K562 (cell line): ENCODE measurements around the gene CORO2A. TPM values are rescaled to one million over a fixed set of nuclear protein-coding genes. Genes with fewer than 3 reads are reported as not detected.

Source experiments
- ADNP ChIP-seq: fragments of 200-800 bp; sonication (Bioruptor generic); IDR thresholded peaks from 2 replicates; pipeline ENCODE4 v1.6.1; 2016; ENCODE audit warnings: missing genetic modification characterization, missing compliant biosample characterization
- E2F5 ChIP-seq: sonication (generic); formaldehyde crosslinking; IDR thresholded peaks from 2 replicates; pipeline ENCODE4 v1.8.0; 2022; ENCODE audit warnings: mild to moderate bottlenecking, missing genetic modification reagents
- ETV6 ChIP-seq, 3 experiments: fragments of 150-350 bp in 1 of 3; sonication (generic) in 1 of 3; formaldehyde crosslinking in 1 of 3; IDR thresholded peaks; 2 replicates each; pipeline versions ENCODE4 v1.6.1 to v1.8.0; 2014 to 2022; ENCODE audit warnings: borderline replicate concordance in 2 of 3, low read depth in 2 of 3, antibody characterized with exemption in 1 of 3, low read length in 1 of 3, mild to moderate bottlenecking in 1 of 3, missing genetic modification reagents in 1 of 3
- FOXK1 ChIP-seq: sonication (generic); formaldehyde crosslinking; IDR thresholded peaks from 2 replicates; pipeline ENCODE4 v1.8.0; 2022; ENCODE audit warnings: missing genetic modification reagents, mild to moderate bottlenecking, borderline replicate concordance
- FUS ChIP-seq: fragments of 200-400 bp; formaldehyde crosslinking; optimal IDR thresholded peaks from 2 replicates; pipeline ENCODE3; 2017; ENCODE audit warnings: low read depth, low read length
- HOXB6 ChIP-seq: fragments of 250-450 bp; sonication (Bioruptor Pico); IDR thresholded peaks from 2 replicates; pipeline ENCODE4 v1.5.1; 2022; ENCODE audit warnings: mild to moderate bottlenecking, borderline replicate concordance
- JUND ChIP-seq, 2 experiments: IDR thresholded peaks; 2 replicates in 1 of 2; 3 replicates in 1 of 2; pipeline ENCODE4 v1.6.1; 2011; ENCODE audit warnings: borderline replicate concordance in 2 of 2, low read depth in 2 of 2, low read length in 2 of 2, improper control_type of control experiment in 1 of 2, missing biosample characterization in 1 of 2, missing genetic modification characterization in 1 of 2, missing genetic modification reagents in 1 of 2
- NR2C1 ChIP-seq, 2 experiments: fragments of 450-650 bp; IDR thresholded peaks; 2 replicates each; pipeline ENCODE4 v1.6.1; 2017; ENCODE audit warnings: mild to moderate bottlenecking in 2 of 2, antibody characterized with exemption in 1 of 2, inconsistent platforms in 1 of 2, missing compliant biosample characterization in 1 of 2, missing genetic modification characterization in 1 of 2
- NR2F6 ChIP-seq: fragments of 450-650 bp; formaldehyde crosslinking; IDR thresholded peaks from 2 replicates; pipeline ENCODE4 v1.4.0; 2020; ENCODE audit warnings: mild to moderate bottlenecking
- POLR2B ChIP-seq: fragments of 450-650 bp; IDR thresholded peaks from 2 replicates; pipeline ENCODE4 v1.6.1; 2018; ENCODE audit warnings: low read depth; ENCODE audit not compliant: partially characterized antibody
- RBFOX2 ChIP-seq: fragments of 200-400 bp; formaldehyde crosslinking; IDR thresholded peaks from 2 replicates; pipeline ENCODE4 v1.6.1; 2017; ENCODE audit warnings: low read depth, mild to moderate bottlenecking, low read length, moderate library complexity
- RBM14 ChIP-seq: fragments of 200-400 bp; formaldehyde crosslinking; IDR thresholded peaks from 2 replicates; pipeline ENCODE4 v1.6.1; 2018; ENCODE audit warnings: low read depth, mild to moderate bottlenecking, low read length, moderate library complexity, borderline replicate concordance; ENCODE audit not compliant: insufficient read depth
- SREBF2 ChIP-seq: sonication (generic); formaldehyde crosslinking; IDR thresholded peaks from 2 replicates; pipeline ENCODE4 v1.4.0; 2020; ENCODE audit warnings: mild to moderate bottlenecking, missing genetic modification reagents
- THRA ChIP-seq: fragments of 450-650 bp; IDR thresholded peaks from 2 replicates; pipeline ENCODE4 v1.6.1; 2017; ENCODE audit warnings: mild to moderate bottlenecking, moderate library complexity
- U2AF2 ChIP-seq: fragments of 200-400 bp; formaldehyde crosslinking; optimal IDR thresholded peaks from 2 replicates; pipeline ENCODE3; 2017; ENCODE audit warnings: low read depth, mild to moderate bottlenecking, low read length
- ZBED1 ChIP-seq: IDR thresholded peaks from 2 replicates; pipeline ENCODE4 v1.6.1; 2014
- ZBTB49 ChIP-seq: sonication (generic); formaldehyde crosslinking; IDR thresholded peaks from 2 replicates; pipeline ENCODE4 v1.8.0; 2022; ENCODE audit warnings: missing genetic modification reagents, mild to moderate bottlenecking, borderline replicate concordance
- ZC3H8 ChIP-seq: fragments of 450-650 bp; IDR thresholded peaks from 2 replicates; pipeline ENCODE4 v1.6.1; 2017
- ZNF280A ChIP-seq: fragments of 450-650 bp; IDR thresholded peaks from 2 replicates; pipeline ENCODE4 v1.6.1; 2018; ENCODE audit warnings: mild to moderate bottlenecking, low read depth; ENCODE audit not compliant: partially characterized antibody
- ZNF586 ChIP-seq: fragments of 450-650 bp; formaldehyde crosslinking; conservative IDR thresholded peaks from 2 replicates; pipeline ENCODE4 v1.4.0; 2020; ENCODE audit warnings: mild to moderate bottlenecking, moderate library complexity
- ZNF79 ChIP-seq: fragments of 250-450 bp; sonication (Bioruptor Pico); IDR thresholded peaks from 2 replicates; pipeline ENCODE4 v1.4.0; 2020; ENCODE audit warnings: low read depth, mild to moderate bottlenecking, moderate library complexity
- polyA plus RNA-seq, 8 experiments: library from polyadenylated mRNA; depleted of rRNA in 4 of 8; stranded (reverse) in 5 of 8; unstranded in 3 of 8; fragments of >200 nt; fragmentation: Nextera tagmentation in 2 of 8; fragmentation: Illumina TruSeq in 1 of 8; extraction: Ambion mirVana in 2 of 8; extraction: Trizol in 1 of 8; gene quantifications; 2 replicates each; pipeline versions ENCODE4 v1.2.1 to v1.2.3, GENCODE V29; 2011 to 2014; ENCODE audit warnings: inconsistent platforms in 1 of 8, missing spikeins in 1 of 8
- total RNA-seq, 7 experiments: library from RNA; depleted of rRNA in 6 of 7; stranded (reverse); fragments of >200 nt in 6 of 7; fragmentation: Illumina TruSeq in 2 of 7; extraction: Trizol in 2 of 7; gene quantifications; 2 replicates each; pipeline versions ENCODE4 v1.2.1 to v1.2.3, GENCODE V29; 2011 to 2021; ENCODE audit warnings: low replicate concordance in 1 of 7

CORO2A gene
- total and polyA plus RNA-seq, 9 of the 15 experiments (the other 6 are each of a cell fraction or from before 2014, with no cell fraction given) = 9.5 to 26.6 (median 18.0) TPM

- no peak for TF ChIP-seq E2F5 (CRISPR knock-in tag)
- peak; percentile 74 for TF ChIP-seq JUND (IDR thresholded peaks at IDR 0.05; ENCODE audit: borderline replicate concordance, low read depth, low read length)
- peak; percentile 51; the same call in 1 of the 3 replicates for TF ChIP-seq JUND (tag; IDR thresholded peaks at IDR 0.05; ENCODE audit: borderline replicate concordance, low read depth, low read length)
- no peak for TF ChIP-seq ZBED1
- no peak for TF ChIP-seq ZNF280A
- TF ChIP-seq POLR2B = no peak
- no peak for TF ChIP-seq RBFOX2
- no peak for TF ChIP-seq HOXB6 (CRISPR knock-in tag)
- no peak for TF ChIP-seq FOXK1
- TF ChIP-seq ZNF586 (CRISPR knock-in tag) = no peak
- TF ChIP-seq ADNP = no peak
- no peak for TF ChIP-seq U2AF2
- no peak for TF ChIP-seq ZC3H8
- no peak for TF ChIP-seq THRA
- TF ChIP-seq ZNF79 = no peak
- TF ChIP-seq RBM14 = no peak
- no peak for TF ChIP-seq SREBF2 (CRISPR knock-in tag)
- no peak for TF ChIP-seq NR2F6 (CRISPR knock-in tag)
- TF ChIP-seq FUS = no peak
- peak in 1 of 2 experiments; percentile 49; a peak in 1 of 4 replicates for TF ChIP-seq ETV6 (IDR thresholded peaks at IDR 0.05; ENCODE audit: borderline replicate concordance in 1 of 2, low read depth in 2 of 2, low read length in 1 of 2)
- TF ChIP-seq ETV6 (CRISPR knock-in tag; IDR thresholded peaks at IDR 0.05; ENCODE audit: borderline replicate concordance) = no peak
- TF ChIP-seq ZBTB49 = no peak
- no peak for TF ChIP-seq NR2C1 (IDR thresholded peaks at IDR 0.05)
- no peak for TF ChIP-seq NR2C1 (tag; IDR thresholded peaks at IDR 0.05)
Measured at GRCh38 chr9:98168941-98169488, 23.4 kb downstream of the CORO2A start (continued).
